Gastroesophageal sphincter (tissue), 3 donors: Measurements from ENCODE around the gene PDE3B.

Source experiments
- CTCF ChIP-seq, 4 experiments: fragments of 200-600 bp in 2 of 4; fragments of 450-650 bp in 2 of 4; sonication (generic) in 1 of 4; IDR thresholded peaks; one replicate each; pipeline ENCODE4 v1.5.1; 2017 to 2019; ENCODE audit warnings: antibody characterized with exemption in 4 of 4, mild to moderate bottlenecking in 2 of 4, moderate library complexity in 2 of 4
- POLR2A ChIP-seq, 2 donors: fragments of 450-650 bp; IDR thresholded peaks; one replicate each; pipeline ENCODE4 v1.6.1; 2017; ENCODE audit warnings: antibody characterized with exemption in 2 of 2, mild to moderate bottlenecking in 2 of 2, moderate library complexity in 1 of 2
- POLR2AphosphoS5 ChIP-seq: sonication (generic); formaldehyde crosslinking; IDR thresholded peaks from one replicate; pipeline ENCODE4 v1.6.1; 2017; ENCODE audit warnings: antibody characterized with exemption

- TF ChIP-seq CTCF (IDR thresholded peaks at IDR 0.05): no peak
- TF ChIP-seq POLR2AphosphoS5: no peak
- TF ChIP-seq POLR2A (IDR thresholded peaks at IDR 0.05): no peak
Observed at GRCh38 chr11:14764179-14764578, 120.6 kb downstream of the PDE3B start.
